Liver (tissue), 9 donors: ENCODE measurements around the gene ATP6V0D1. TPM values are rescaled to one million over a fixed set of nuclear protein-coding genes. Genes with fewer than 3 reads are reported as not detected.

Experiments used
- DNase-seq: peaks from one replicate; pipeline ENCODE4 v3.0.0-alpha.2; 2017; ENCODE audit warnings: low spot score
- H3K27ac ChIP-seq, 2 donors: one replicate each; pipeline ENCODE4 v1.7.0; 2013; ENCODE audit warnings: inconsistent platforms in 2 of 2, low read length in 2 of 2, control low read depth in 1 of 2, low read depth in 1 of 2, mild to moderate bottlenecking in 1 of 2
- H3K27me3 ChIP-seq, 4 donors: one replicate each; pipeline versions ENCODE4 v1.6.1 to v1.7.0; 2013; ENCODE audit warnings: low read length in 3 of 4, inconsistent platforms in 1 of 4, mild to moderate bottlenecking in 1 of 4, moderate library complexity in 1 of 4; ENCODE audit not compliant: control insufficient read depth in 4 of 4, insufficient read depth in 4 of 4
- H3K36me3 ChIP-seq, 4 donors: one replicate each; pipeline versions ENCODE4 v1.6.1 to v1.7.0; 2013; ENCODE audit warnings: low read length in 3 of 4, mild to moderate bottlenecking in 3 of 4, low read depth in 1 of 4, moderate library complexity in 1 of 4; ENCODE audit not compliant: control insufficient read depth in 4 of 4, insufficient read depth in 3 of 4
- H3K4me1 ChIP-seq, 4 donors: one replicate each; pipeline versions ENCODE4 v1.6.1 to v1.7.0; 2013; ENCODE audit warnings: low read length in 3 of 4, mild to moderate bottlenecking in 3 of 4, moderate library complexity in 1 of 4; ENCODE audit not compliant: control insufficient read depth in 4 of 4, insufficient read depth in 4 of 4
- H3K4me3 ChIP-seq, 3 donors: one replicate each; pipeline versions ENCODE4 v1.6.1 to v1.7.0; 2013; ENCODE audit warnings: low read length in 3 of 3, control low read depth in 1 of 3, low read depth in 1 of 3, mild to moderate bottlenecking in 1 of 3
- H3K9ac ChIP-seq, 2 donors: one replicate each; pipeline ENCODE4 v1.7.0; 2013; ENCODE audit warnings: low read length in 2 of 2, mild to moderate bottlenecking in 2 of 2, moderate library complexity in 2 of 2, control low read depth in 1 of 2, low read depth in 1 of 2
- H3K9me3 ChIP-seq, 4 donors: one replicate each; pipeline versions ENCODE4 v1.6.1 to v1.7.0; 2013; ENCODE audit warnings: low read length in 3 of 4; ENCODE audit not compliant: control insufficient read depth in 4 of 4
- EGR1 ChIP-seq, 2 donors: IDR thresholded peaks; 2 replicates each; pipeline ENCODE4 v1.6.1; 2016 to 2018; ENCODE audit warnings: antibody characterized with exemption in 2 of 2, low read depth in 2 of 2
- GABPA ChIP-seq, 2 donors: IDR thresholded peaks in 1 of 2; conservative IDR thresholded peaks in 1 of 2; 2 replicates each; pipeline ENCODE4 v1.6.1; 2016; ENCODE audit warnings: antibody characterized with exemption in 2 of 2, mild to moderate bottlenecking in 1 of 2, moderate library complexity in 1 of 2
- HNF4A ChIP-seq, 2 donors: conservative IDR thresholded peaks; 2 replicates each; pipeline ENCODE4 v1.6.1; 2016; ENCODE audit warnings: antibody characterized with exemption in 2 of 2, mild to moderate bottlenecking in 2 of 2
- HNF4G ChIP-seq: IDR thresholded peaks from 2 replicates; pipeline ENCODE4 v1.6.1; 2016; ENCODE audit warnings: antibody characterized with exemption
- JUND ChIP-seq, 2 donors: IDR thresholded peaks; 2 replicates each; pipeline ENCODE4 v1.6.1; 2016; ENCODE audit warnings: antibody characterized with exemption in 2 of 2
- RAD21 ChIP-seq, 2 donors: IDR thresholded peaks; 2 replicates each; pipeline ENCODE4 v1.6.1; 2016; ENCODE audit warnings: antibody characterized with exemption in 2 of 2, mild to moderate bottlenecking in 2 of 2
- RXRA ChIP-seq, 2 donors: IDR thresholded peaks; 2 replicates each; pipeline ENCODE4 v1.6.1; 2017 to 2018; ENCODE audit warnings: antibody characterized with exemption in 2 of 2, mild to moderate bottlenecking in 1 of 2
- SP1 ChIP-seq: IDR thresholded peaks from 2 replicates; pipeline ENCODE4 v1.6.1; 2018; ENCODE audit warnings: antibody characterized with exemption, mild to moderate bottlenecking
- TAF1 ChIP-seq: conservative IDR thresholded peaks from 2 replicates; pipeline ENCODE4 v1.6.1; 2016; ENCODE audit warnings: antibody characterized with exemption, mild to moderate bottlenecking
- WGBS: extraction: QIAGEN DNeasy Blood & Tissue Kit; methylation state at CpG from one replicate; pipeline ENCODE4 v1.1.7; 2013; 5-methylcytosine and 5-hydroxymethylcytosine counted together
- polyA plus RNA-seq, 2 donors: library from polyadenylated mRNA; stranded (reverse) in 1 of 2; unstranded in 1 of 2; fragments of 200-250 nt in 1 of 2; fragments of >200 nt in 1 of 2; fragmentation: Nextera tagmentation in 1 of 2; extraction: Ambion mirVana in 1 of 2; gene quantifications; one replicate each; pipeline versions ENCODE4 v1.2.1 to v1.2.3, GENCODE V29; 2013 to 2015
- total RNA-seq, 2 donors: library from RNA; depleted of rRNA; stranded (reverse); fragments of >200 nt; gene quantifications; one replicate each; pipeline ENCODE4 v1.2.3, GENCODE V29; 2014
- TF ChIP-seq, protein P1 (sequence below): IDR thresholded peaks from 2 replicates; pipeline ENCODE4 v1.6.1; 2016; ENCODE audit warnings: antibody characterized with exemption
- TF ChIP-seq, protein P2 (sequence below): IDR thresholded peaks from 2 replicates; pipeline ENCODE4 v1.6.1; 2016; ENCODE audit warnings: antibody characterized with exemption, mild to moderate bottlenecking
- donor health status: healthy.
- donor health status: healthy.
- donor health status: healthy.
- donor health status: healthy.
- donor health status: healthy.

ATP6V0D1 gene
- total and polyA plus RNA-seq, 4 donors, result 47.6 to 80.2 (median 66.6) TPM

DNA sequence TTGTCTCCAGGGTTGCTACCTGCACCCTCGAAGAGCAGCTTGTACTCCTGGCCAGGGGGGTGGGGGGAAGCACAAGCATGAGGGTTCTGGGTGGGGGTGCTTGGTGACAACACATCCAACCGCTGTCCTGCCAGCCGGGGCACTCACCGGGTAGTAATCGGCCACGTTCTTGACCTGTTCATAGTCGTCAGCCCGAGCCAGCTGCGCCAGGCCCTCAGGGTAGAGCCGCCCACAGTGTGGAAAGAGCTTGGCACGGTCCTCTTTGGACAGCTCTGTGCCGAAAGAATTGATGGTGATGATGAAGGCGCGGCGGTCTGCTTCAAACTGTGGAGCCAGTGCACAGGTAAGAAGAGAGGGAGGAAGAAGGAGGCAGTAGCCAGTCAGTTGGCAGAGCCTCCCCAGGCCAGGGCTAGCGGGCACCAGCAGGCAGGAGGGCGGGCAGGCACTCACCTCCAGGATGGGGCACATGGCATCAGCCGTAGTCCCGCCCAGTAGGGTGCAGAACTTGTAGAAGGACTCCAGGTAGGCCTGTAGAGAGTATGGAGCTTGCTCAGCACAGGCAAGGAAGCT lies 42.0 kb downstream of the ATP6V0D1 start:
- Histone ChIP-seq H3K9ac (no peak overlapping the region), H3K4me3 (no peak overlapping the region), H3K4me1 (peaks cover 19 to 33% (median 28%) of the 10 kb centered on the region in 4 donors), H3K9me3 (no peaks in the 10 kb centered on the region), H3K27me3 (no peaks in the 10 kb centered on the region), H3K36me3 (peaks cover 0 to 21% (median 10%) of the 10 kb centered on the region in 4 donors), H3K27ac (no peak overlapping the region)
- DNase-seq, result no peak
- 94% methylated on average over 19 of the region's 19 CpGs for WGBS
- TF ChIP-seq TAF1, result no peak
- TF ChIP-seq, protein P1, sequence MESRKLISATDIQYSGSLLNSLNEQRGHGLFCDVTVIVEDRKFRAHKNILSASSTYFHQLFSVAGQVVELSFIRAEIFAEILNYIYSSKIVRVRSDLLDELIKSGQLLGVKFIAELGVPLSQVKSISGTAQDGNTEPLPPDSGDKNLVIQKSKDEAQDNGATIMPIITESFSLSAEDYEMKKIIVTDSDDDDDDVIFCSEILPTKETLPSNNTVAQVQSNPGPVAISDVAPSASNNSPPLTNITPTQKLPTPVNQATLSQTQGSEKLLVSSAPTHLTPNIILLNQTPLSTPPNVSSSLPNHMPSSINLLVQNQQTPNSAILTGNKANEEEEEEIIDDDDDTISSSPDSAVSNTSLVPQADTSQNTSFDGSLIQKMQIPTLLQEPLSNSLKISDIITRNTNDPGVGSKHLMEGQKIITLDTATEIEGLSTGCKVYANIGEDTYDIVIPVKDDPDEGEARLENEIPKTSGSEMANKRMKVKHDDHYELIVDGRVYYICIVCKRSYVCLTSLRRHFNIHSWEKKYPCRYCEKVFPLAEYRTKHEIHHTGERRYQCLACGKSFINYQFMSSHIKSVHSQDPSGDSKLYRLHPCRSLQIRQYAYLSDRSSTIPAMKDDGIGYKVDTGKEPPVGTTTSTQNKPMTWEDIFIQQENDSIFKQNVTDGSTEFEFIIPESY, result no peak
- TF ChIP-seq, protein P2, sequence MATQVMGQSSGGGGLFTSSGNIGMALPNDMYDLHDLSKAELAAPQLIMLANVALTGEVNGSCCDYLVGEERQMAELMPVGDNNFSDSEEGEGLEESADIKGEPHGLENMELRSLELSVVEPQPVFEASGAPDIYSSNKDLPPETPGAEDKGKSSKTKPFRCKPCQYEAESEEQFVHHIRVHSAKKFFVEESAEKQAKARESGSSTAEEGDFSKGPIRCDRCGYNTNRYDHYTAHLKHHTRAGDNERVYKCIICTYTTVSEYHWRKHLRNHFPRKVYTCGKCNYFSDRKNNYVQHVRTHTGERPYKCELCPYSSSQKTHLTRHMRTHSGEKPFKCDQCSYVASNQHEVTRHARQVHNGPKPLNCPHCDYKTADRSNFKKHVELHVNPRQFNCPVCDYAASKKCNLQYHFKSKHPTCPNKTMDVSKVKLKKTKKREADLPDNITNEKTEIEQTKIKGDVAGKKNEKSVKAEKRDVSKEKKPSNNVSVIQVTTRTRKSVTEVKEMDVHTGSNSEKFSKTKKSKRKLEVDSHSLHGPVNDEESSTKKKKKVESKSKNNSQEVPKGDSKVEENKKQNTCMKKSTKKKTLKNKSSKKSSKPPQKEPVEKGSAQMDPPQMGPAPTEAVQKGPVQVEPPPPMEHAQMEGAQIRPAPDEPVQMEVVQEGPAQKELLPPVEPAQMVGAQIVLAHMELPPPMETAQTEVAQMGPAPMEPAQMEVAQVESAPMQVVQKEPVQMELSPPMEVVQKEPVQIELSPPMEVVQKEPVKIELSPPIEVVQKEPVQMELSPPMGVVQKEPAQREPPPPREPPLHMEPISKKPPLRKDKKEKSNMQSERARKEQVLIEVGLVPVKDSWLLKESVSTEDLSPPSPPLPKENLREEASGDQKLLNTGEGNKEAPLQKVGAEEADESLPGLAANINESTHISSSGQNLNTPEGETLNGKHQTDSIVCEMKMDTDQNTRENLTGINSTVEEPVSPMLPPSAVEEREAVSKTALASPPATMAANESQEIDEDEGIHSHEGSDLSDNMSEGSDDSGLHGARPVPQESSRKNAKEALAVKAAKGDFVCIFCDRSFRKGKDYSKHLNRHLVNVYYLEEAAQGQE, result no peak
- TF ChIP-seq HNF4G, result no peak

DNA sequence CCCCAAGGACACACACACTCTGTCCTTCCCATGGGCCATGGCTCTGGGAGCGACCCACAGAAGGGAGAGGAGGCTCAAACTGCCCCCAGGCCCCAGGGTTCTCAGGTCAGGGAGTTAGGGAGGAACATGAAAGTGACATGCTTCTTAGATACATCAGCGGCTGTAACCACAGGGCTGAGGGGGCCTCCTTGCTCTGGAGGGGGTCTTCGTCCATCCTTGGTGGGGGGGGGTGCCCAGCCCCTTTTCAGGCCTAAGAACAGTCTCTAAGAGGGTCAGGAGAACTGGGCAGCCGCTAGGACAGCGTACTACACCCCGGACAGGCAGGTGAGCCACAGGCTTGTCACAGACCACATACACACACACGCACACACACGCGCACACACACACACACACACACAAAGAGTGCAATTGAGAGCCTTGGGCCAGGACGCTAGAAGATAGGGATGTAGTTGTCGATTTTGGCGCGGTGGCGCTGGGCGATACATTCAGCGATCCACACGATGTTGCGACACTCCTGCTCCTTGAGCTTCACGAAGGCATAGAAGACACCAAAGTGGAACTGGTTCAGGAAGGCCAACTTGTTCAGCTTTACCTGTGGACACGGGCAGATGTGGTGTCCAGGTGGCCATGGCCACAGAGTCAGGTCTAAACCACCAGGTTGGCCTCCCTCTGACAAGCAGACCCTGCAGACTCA lies 42.7 kb downstream of the ATP6V0D1 start:
- TF ChIP-seq HNF4A (conservative IDR thresholded peaks at IDR 0.05), result no peak
- H3K27ac ChIP-seq, result no peak overlapping the region
- peaks cover 15 to 26% (median 21%) of the 10 kb centered on the region in 4 donors for H3K4me1 ChIP-seq
- peaks cover 0 to 21% (median 10%) of the 10 kb centered on the region in 4 donors for H3K36me3 ChIP-seq
- no peak overlapping the region for H3K4me3 ChIP-seq
- H3K27me3 ChIP-seq, result no peaks in the 10 kb centered on the region
- no peak overlapping the region for H3K9ac ChIP-seq
- no peaks in the 10 kb centered on the region for H3K9me3 ChIP-seq
- 96% methylated on average over 20 of the region's 20 CpGs for WGBS
- DNase-seq, result no peak

DNA sequence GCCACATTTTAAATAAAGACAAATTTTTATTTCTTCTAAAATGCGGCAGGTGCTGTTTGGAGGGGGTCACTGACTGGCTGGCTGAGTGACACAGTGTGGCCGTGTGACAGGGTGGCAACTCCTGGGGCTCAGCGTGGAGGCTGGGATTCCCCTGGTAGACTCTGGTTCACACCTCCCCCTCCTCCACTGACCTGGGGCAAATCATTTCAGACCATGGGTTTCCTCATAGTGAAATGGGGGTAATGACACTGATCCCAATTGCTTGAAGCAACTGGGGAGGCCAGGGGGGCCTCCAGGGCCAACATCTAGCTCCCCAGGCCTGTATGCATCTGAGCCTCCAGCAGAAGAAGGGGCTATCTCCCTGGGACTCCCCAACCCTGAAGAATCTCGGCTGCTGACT lies 43.4 kb downstream of the ATP6V0D1 start:
- DNase-seq, result no peak
- H3K27ac ChIP-seq, result no peak overlapping the region
- 92% methylated on average over 4 of the region's 4 CpGs for WGBS
- H3K27me3 ChIP-seq, result no peaks in the 10 kb centered on the region
- no peak overlapping the region for H3K4me3 ChIP-seq
- TF ChIP-seq SP1 (no peak), RAD21 (IDR thresholded peaks at IDR 0.05) (no peak), HNF4G (no peak), EGR1 (IDR thresholded peaks at IDR 0.05; ENCODE audit: low read depth in 2 of 2) (no peak), RXRA (IDR thresholded peaks at IDR 0.05) (no peak), GABPA (IDR thresholded peaks at IDR 0.05 in 1 of 2, conservative IDR thresholded peaks at IDR 0.05 in 1 of 2) (no peak), TAF1 (no peak), HNF4A (conservative IDR thresholded peaks at IDR 0.05) (no peak), JUND (IDR thresholded peaks at IDR 0.05) (no peak)
- TF ChIP-seq, protein P1, result no peak
- peaks cover 9 to 22% (median 17%) of the 10 kb centered on the region in 4 donors for H3K4me1 ChIP-seq
- peaks cover 0 to 21% (median 10%) of the 10 kb centered on the region in 4 donors for H3K36me3 ChIP-seq
- no peak overlapping the region for H3K9ac ChIP-seq
- no peaks in the 10 kb centered on the region for H3K9me3 ChIP-seq
